ENCODE measurements around the gene CDKL1.
A peak's percentile ranks its signal among the peaks of the same experiment; 100 is the strongest.
"Not testable (repeated sequence)": the region's sequence is repeated elsewhere in the genome, so short reads cannot be mapped to it uniquely, and the experiment has no call there.

The CDKL1 gene

GRCh38 chr14:50321009-50321660 is 75.5 kb downstream of the CDKL1 start:
- H3K4me3 ChIP-seq (ENCODE audit: low read length) = peak overlapping the region; percentile 76
- peak; percentile 96 for DNase-seq (ENCODE audit: low read depth)
- H3K27me3 ChIP-seq (replicated peaks; ENCODE audit: control insufficient read depth, insufficient read depth, low read length) = no peaks in the 10 kb centered on the region

GRCh38 chr14:50320283-50320682 is 76.4 kb downstream of the CDKL1 start:
- Histone ChIP-seq H3K4me1 (ENCODE audit: control insufficient read depth, insufficient read depth, low read length) (peaks cover 25% of the 10 kb centered on the region), H3K36me3 (ENCODE audit: control insufficient read depth, insufficient read depth, low read length, severe bottlenecking) (peaks cover 13% of the 10 kb centered on the region), H3K4me3 (ENCODE audit: low read length) (peak overlapping the region; percentile 67), H3K9ac (ENCODE audit: low read length) (peak overlapping the region; percentile 68), H3K9me3 (ENCODE audit: control insufficient read depth, low read length) (no peaks in the 10 kb centered on the region), H3K27me3 (replicated peaks; ENCODE audit: control insufficient read depth, insufficient read depth, low read length) (no peaks in the 10 kb centered on the region)
- peak; percentile 31 for DNase-seq (ENCODE audit: low read depth)

More at GRCh38 chr14:50321009-50321660, 75.5 kb downstream of the CDKL1 start:
- Histone ChIP-seq H3K4me1 (ENCODE audit: control insufficient read depth, insufficient read depth, low read length) (peaks cover 25% of the 10 kb centered on the region), H3K9me3 (ENCODE audit: control insufficient read depth, low read length) (no peaks in the 10 kb centered on the region), H3K9ac (ENCODE audit: low read length) (peak overlapping the region; percentile 71), H3K36me3 (ENCODE audit: control insufficient read depth, insufficient read depth, low read length, severe bottlenecking) (peaks cover 17% of the 10 kb centered on the region)

- Histone ChIP-seq H3K4me3 (ENCODE audit: low read length) (no peak overlapping the region), H3K36me3 (ENCODE audit: control insufficient read depth, insufficient read depth, low read length, severe bottlenecking) (peaks cover 10% of the 10 kb centered on the region), H3K27me3 (replicated peaks; ENCODE audit: control insufficient read depth, insufficient read depth, low read length) (no peaks in the 10 kb centered on the region), H3K9me3 (ENCODE audit: control insufficient read depth, low read length) (no peaks in the 10 kb centered on the region), H3K9ac (ENCODE audit: low read length) (peak overlapping the region; percentile 14), H3K4me1 (ENCODE audit: control insufficient read depth, insufficient read depth, low read length) (peaks cover 25% of the 10 kb centered on the region)
- no peak for DNase-seq (ENCODE audit: low read depth)
These were observed 77.0 kb downstream of the CDKL1 start for GRCh38 chr14:50319721-50320120.

- Histone ChIP-seq H3K9me3 (ENCODE audit: control insufficient read depth, low read length) (no peaks in the 10 kb centered on the region), H3K4me3 (ENCODE audit: low read length) (no peak overlapping the region), H3K9ac (ENCODE audit: low read length) (no peak overlapping the region), H3K27me3 (replicated peaks; ENCODE audit: control insufficient read depth, insufficient read depth, low read length) (no peaks in the 10 kb centered on the region), H3K4me1 (ENCODE audit: control insufficient read depth, insufficient read depth, low read length) (peaks cover 25% of the 10 kb centered on the region), H3K36me3 (ENCODE audit: control insufficient read depth, insufficient read depth, low read length, severe bottlenecking) (peaks cover 6% of the 10 kb centered on the region)
- DNase-seq (ENCODE audit: low read depth) = peak; percentile 48
These were observed 77.4 kb downstream of the CDKL1 start for GRCh38 chr14:50319293-50319692.

- Histone ChIP-seq H3K9me3 (ENCODE audit: control insufficient read depth, low read length) (no peaks in the 10 kb centered on the region), H3K4me1 (ENCODE audit: control insufficient read depth, insufficient read depth, low read length) (peaks cover 30% of the 10 kb centered on the region), H3K27me3 (replicated peaks; ENCODE audit: control insufficient read depth, insufficient read depth, low read length) (no peaks in the 10 kb centered on the region), H3K36me3 (ENCODE audit: control insufficient read depth, insufficient read depth, low read length, severe bottlenecking) (peaks cover 6% of the 10 kb centered on the region), H3K9ac (ENCODE audit: low read length) (no peak overlapping the region), H3K4me3 (ENCODE audit: low read length) (no peak overlapping the region)
- DNase-seq (ENCODE audit: low read depth) = peak; percentile 80
These were observed 78.6 kb downstream of the CDKL1 start for GRCh38 chr14:50318031-50318626.

- H3K9ac ChIP-seq (ENCODE audit: low read length); H3K36me3 ChIP-seq (ENCODE audit: control insufficient read depth, insufficient read depth, low read length, severe bottlenecking); H3K27me3 ChIP-seq (replicated peaks; ENCODE audit: control insufficient read depth, insufficient read depth, low read length); H3K4me3 ChIP-seq (ENCODE audit: low read length); DNase-seq (ENCODE audit: low read depth); H3K9me3 ChIP-seq (ENCODE audit: control insufficient read depth, low read length): not testable (repeated sequence)
- H3K4me1 ChIP-seq (ENCODE audit: control insufficient read depth, insufficient read depth, low read length) = peaks cover 17% of the 10 kb centered on the region
These were observed 82.6 kb downstream of the CDKL1 start for GRCh38 chr14:50314098-50314497.

- Histone ChIP-seq H3K36me3 (ENCODE audit: control insufficient read depth, insufficient read depth, low read length, severe bottlenecking) (no peaks in the 10 kb centered on the region), H3K9me3 (ENCODE audit: control insufficient read depth, low read length) (no peaks in the 10 kb centered on the region), H3K9ac (ENCODE audit: low read length) (peak overlapping the region; percentile 84), H3K4me3 (ENCODE audit: low read length) (peak overlapping the region; percentile 92), H3K4me1 (ENCODE audit: control insufficient read depth, insufficient read depth, low read length) (peaks cover 15% of the 10 kb centered on the region), H3K27me3 (replicated peaks; ENCODE audit: control insufficient read depth, insufficient read depth, low read length) (no peaks in the 10 kb centered on the region)
- no peak for DNase-seq (ENCODE audit: low read depth)
These were observed 84.0 kb downstream of the CDKL1 start for GRCh38 chr14:50312734-50313054.

- Histone ChIP-seq H3K4me3 (ENCODE audit: low read length) (peak within 1 kb of the TSS; percentile 92), H3K27me3 (replicated peaks; ENCODE audit: control insufficient read depth, insufficient read depth, low read length) (no peaks in the 10 kb centered on the region), H3K36me3 (ENCODE audit: control insufficient read depth, insufficient read depth, low read length, severe bottlenecking) (no peaks in the 10 kb centered on the region), H3K9ac (ENCODE audit: low read length) (peak within 1 kb of the TSS; percentile 84), H3K9me3 (ENCODE audit: control insufficient read depth, low read length) (no peaks in the 10 kb centered on the region), H3K4me1 (ENCODE audit: control insufficient read depth, insufficient read depth, low read length) (peaks cover 15% of the 10 kb centered on the region)
- DNase-seq (ENCODE audit: low read depth) = peak; percentile 98
These were observed 84.5 kb downstream of the CDKL1 start, which contains the start of the genes DMAC2L and L2HGDH for GRCh38 chr14:50311972-50312733. Gene DMAC2L (plus strand): TSS chr14:50312324. CDS start chr14:50321488, 9,164 bp downstream. Gene L2HGDH (minus strand): TSS chr14:50312229. CDS start chr14:50312150, 79 bp downstream.

GRCh38 chr14:50311337-50311971 is 85.2 kb downstream of the CDKL1 start:
- H3K9me3 ChIP-seq (ENCODE audit: control insufficient read depth, low read length) = no peaks in the 10 kb centered on the region
- no peaks in the 10 kb centered on the region for H3K27me3 ChIP-seq (replicated peaks; ENCODE audit: control insufficient read depth, insufficient read depth, low read length)
- H3K4me1 ChIP-seq (ENCODE audit: control insufficient read depth, insufficient read depth, low read length) = peaks cover 15% of the 10 kb centered on the region
- peak overlapping the region; percentile 92 for H3K4me3 ChIP-seq (ENCODE audit: low read length)
- DNase-seq (ENCODE audit: low read depth) = no peak
- H3K36me3 ChIP-seq (ENCODE audit: control insufficient read depth, insufficient read depth, low read length, severe bottlenecking) = no peaks in the 10 kb centered on the region
- H3K9ac ChIP-seq (ENCODE audit: low read length) = peak overlapping the region; percentile 84

GRCh38 chr14:50310445-50310844 is 86.2 kb downstream of the CDKL1 start:
- no peaks in the 10 kb centered on the region for H3K36me3 ChIP-seq (ENCODE audit: control insufficient read depth, insufficient read depth, low read length, severe bottlenecking)
- no peaks in the 10 kb centered on the region for H3K9me3 ChIP-seq (ENCODE audit: control insufficient read depth, low read length)
- DNase-seq (ENCODE audit: low read depth) = no peak
- no peak overlapping the region for H3K4me3 ChIP-seq (ENCODE audit: low read length)
- peaks cover 18% of the 10 kb centered on the region for H3K4me1 ChIP-seq (ENCODE audit: control insufficient read depth, insufficient read depth, low read length)
- no peaks in the 10 kb centered on the region for H3K27me3 ChIP-seq (replicated peaks; ENCODE audit: control insufficient read depth, insufficient read depth, low read length)
- H3K9ac ChIP-seq (ENCODE audit: low read length) = no peak overlapping the region

GRCh38 chr14:50308363-50308915 is 88.2 kb downstream of the CDKL1 start:
- Histone ChIP-seq H3K27me3 (replicated peaks; ENCODE audit: control insufficient read depth, insufficient read depth, low read length) (no peaks in the 10 kb centered on the region), H3K36me3 (ENCODE audit: control insufficient read depth, insufficient read depth, low read length, severe bottlenecking) (no peaks in the 10 kb centered on the region), H3K9ac (ENCODE audit: low read length) (no peak overlapping the region), H3K4me3 (ENCODE audit: low read length) (no peak overlapping the region), H3K4me1 (ENCODE audit: control insufficient read depth, insufficient read depth, low read length) (peaks cover 27% of the 10 kb centered on the region), H3K9me3 (ENCODE audit: control insufficient read depth, low read length) (no peaks in the 10 kb centered on the region)
- no peak for DNase-seq (ENCODE audit: low read depth)
